GM12878 (cell line): ENCODE measurements around the gene SUPT3H. TPM values are rescaled to one million over a fixed set of nuclear protein-coding genes. Genes with fewer than 3 reads are reported as not detected.

Source experiments
- BCL11A ChIP-seq: IDR thresholded peaks from 2 replicates; pipeline ENCODE4 v1.6.1; 2011; ENCODE audit warnings: low read depth, low read length
- IKZF2 ChIP-seq, 2 experiments: fragments of 450-650 bp; IDR thresholded peaks; 2 replicates each; pipeline ENCODE4 v1.6.1; 2017; ENCODE audit warnings: mild to moderate bottlenecking in 2 of 2, moderate library complexity in 2 of 2
- MTA2 ChIP-seq: fragments of 450-650 bp; IDR thresholded peaks from 2 replicates; pipeline ENCODE4 v1.6.1; 2016; ENCODE audit warnings: low read depth, mild to moderate bottlenecking, moderate library complexity
- MYC ChIP-seq: IDR thresholded peaks from 2 replicates; pipeline ENCODE4 v1.6.1; 2011; ENCODE audit warnings: mild to moderate bottlenecking, low read length, moderate library complexity, inconsistent platforms; ENCODE audit not compliant: insufficient read depth, insufficient replicate concordance, insufficient read length, severe bottlenecking
- NR2C1 ChIP-seq: fragments of 450-650 bp; IDR thresholded peaks from 2 replicates; pipeline ENCODE4 v1.6.1; 2017; ENCODE audit warnings: antibody characterized with exemption, mild to moderate bottlenecking, moderate library complexity
- RAD21 ChIP-seq: IDR thresholded peaks from 2 replicates; pipeline ENCODE4 v1.6.1; 2011; ENCODE audit warnings: mild to moderate bottlenecking, low read depth, low read length, moderate library complexity; ENCODE audit not compliant: insufficient read depth
- SIX5 ChIP-seq: IDR thresholded peaks from 2 replicates; pipeline ENCODE4 v1.6.1; 2011; ENCODE audit warnings: mild to moderate bottlenecking, low read depth, low read length, moderate library complexity; ENCODE audit not compliant: severe bottlenecking
- SMAD1 ChIP-seq: fragments of 450-650 bp; IDR thresholded peaks from 2 replicates; pipeline ENCODE4 v1.6.1; 2018; ENCODE audit warnings: mild to moderate bottlenecking, low read depth; ENCODE audit not compliant: partially characterized antibody
- SUZ12 ChIP-seq: fragments of 200-600 bp; sonication (generic); IDR thresholded peaks from one replicate; pipeline ENCODE4 v1.6.1; 2018; ENCODE audit warnings: antibody characterized with exemption, mild to moderate bottlenecking; ENCODE audit not compliant: unreplicated experiment
- TCF12 ChIP-seq: IDR thresholded peaks from 2 replicates; pipeline ENCODE4 v1.6.1; 2011; ENCODE audit warnings: low read depth, mild to moderate bottlenecking, low read length
- WRNIP1 ChIP-seq: IDR thresholded peaks from 2 replicates; pipeline ENCODE4 v1.6.1; 2011; ENCODE audit warnings: low read depth, low read length, improper control_type of control experiment, borderline replicate concordance
- ZNF207 ChIP-seq: fragments of 450-650 bp; IDR thresholded peaks from 2 replicates; pipeline ENCODE4 v1.6.1; 2014; ENCODE audit warnings: antibody characterized with exemption, mild to moderate bottlenecking, borderline replicate concordance
- ZNF274 ChIP-seq: IDR thresholded peaks from one replicate; pipeline ENCODE4 v1.8.0; 2011; ENCODE audit not compliant: insufficient read length, insufficient read depth
- ZNF622 ChIP-seq: fragments of 450-650 bp; IDR thresholded peaks from 2 replicates; pipeline ENCODE4 v1.6.1; 2017; ENCODE audit warnings: mild to moderate bottlenecking, inconsistent platforms
- ZZZ3 ChIP-seq: IDR thresholded peaks from 2 replicates; pipeline ENCODE4 v1.6.1; 2011; ENCODE audit warnings: low read depth; ENCODE audit not compliant: control insufficient read depth, insufficient read length
- polyA plus RNA-seq, 11 experiments: library from polyadenylated mRNA; depleted of rRNA in 4 of 11; unstranded in 6 of 11; stranded (reverse) in 5 of 11; fragments of >200 nt; fragmentation: Nextera tagmentation in 4 of 11; fragmentation: Illumina TruSeq in 1 of 11; extraction: Ambion mirVana in 4 of 11; extraction: Trizol in 1 of 11; gene quantifications; 1 replicate in 1 of 11; 2 replicates in 10 of 11; pipeline versions ENCODE4 v1.2.1 to v1.2.3, GENCODE V29; 2011 to 2016; ENCODE audit warnings: inconsistent platforms in 2 of 11, missing spikeins in 2 of 11, low read depth in 1 of 11
- total RNA-seq, 4 experiments: library from RNA; depleted of rRNA in 3 of 4; stranded (reverse); fragments of >200 nt in 3 of 4; fragmentation: Illumina TruSeq in 1 of 4; extraction: Trizol in 1 of 4; gene quantifications; 2 replicates each; pipeline versions ENCODE4 v1.2.1 to v1.2.3, GENCODE V29; 2013 to 2021
- TF ChIP-seq, protein P1 (sequence below): IDR thresholded peaks from 2 replicates; pipeline ENCODE4 v1.6.1; 2011; ENCODE audit warnings: borderline replicate concordance, low read depth, mild to moderate bottlenecking, moderate library complexity, mixed read lengths, low read length; ENCODE audit not compliant: insufficient read depth; ENCODE audit errors: extremely low read length
- TF ChIP-seq, protein P2 (sequence below): fragments of 450-650 bp; IDR thresholded peaks from 2 replicates; pipeline ENCODE4 v1.6.1; 2017; ENCODE audit warnings: low read depth, mild to moderate bottlenecking, moderate library complexity
- TF ChIP-seq, protein P3 (sequence below): IDR thresholded peaks from 2 replicates; pipeline ENCODE4 v1.6.1; 2012; ENCODE audit warnings: low read depth, low read length, improper control_type of control experiment
- TF ChIP-seq, protein P4 (sequence below): IDR thresholded peaks from 2 replicates; pipeline ENCODE4 v1.6.1; 2011; ENCODE audit warnings: borderline replicate concordance, low read depth, mild to moderate bottlenecking, moderate library complexity, low read length; ENCODE audit not compliant: insufficient read depth, poor library complexity, severe bottlenecking
- TF ChIP-seq, protein P5 (sequence below): fragments of 450-650 bp; IDR thresholded peaks from 2 replicates; pipeline ENCODE4 v1.6.1; 2017; ENCODE audit warnings: mild to moderate bottlenecking, low read depth, inconsistent platforms; ENCODE audit not compliant: poor library complexity, severe bottlenecking
- TF ChIP-seq, protein P6 (sequence below): IDR thresholded peaks from 2 replicates; pipeline ENCODE4 v1.6.1; 2011; ENCODE audit warnings: low read depth, low read length, improper control_type of control experiment, borderline replicate concordance

The SUPT3H gene
- total and polyA plus RNA-seq, 10 of the 15 experiments (the other 5 are each of a cell fraction or from before 2014, with no cell fraction given) = 0.51 to 3.7 (median 2.0) TPM

DNA sequence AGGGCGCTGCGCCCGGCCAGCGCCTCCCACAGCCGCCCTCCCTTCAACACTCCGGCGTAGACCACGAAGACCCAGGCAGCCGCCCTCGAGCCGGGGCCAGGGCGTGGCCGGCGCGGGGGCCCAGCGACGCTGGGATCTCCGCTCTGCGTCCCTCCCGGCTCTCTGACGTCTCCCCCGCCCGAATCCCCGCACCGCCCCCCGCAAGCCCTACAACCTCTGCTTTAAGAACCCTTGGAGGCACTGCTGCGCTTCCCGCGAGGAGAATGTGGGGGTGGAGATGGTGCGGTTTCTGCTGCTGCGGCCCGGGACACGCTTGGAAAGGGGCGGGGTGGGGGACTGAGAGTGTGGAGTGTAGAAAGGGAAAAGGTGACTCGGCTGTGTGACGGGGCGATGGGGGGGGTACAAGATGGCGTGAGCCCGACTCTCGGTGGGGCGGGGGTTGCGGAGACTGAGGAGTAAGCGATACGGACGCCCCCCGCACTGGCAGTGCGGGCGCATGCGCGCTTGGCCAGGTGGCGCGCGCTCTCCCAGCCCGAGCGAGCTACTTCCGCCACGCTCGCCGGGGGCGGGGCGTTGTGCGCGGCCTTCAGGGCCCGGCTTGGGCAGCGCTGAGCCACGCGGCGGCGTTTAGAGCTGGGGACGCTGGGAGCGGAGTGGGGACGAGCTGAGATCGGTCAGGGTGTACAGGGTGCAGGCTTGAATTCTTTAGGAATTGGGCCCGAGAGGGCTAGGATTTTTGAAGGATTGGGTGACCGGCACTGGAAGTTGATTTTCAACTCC, at the start of gene SUPT3H (continued):
- TF ChIP-seq IKZF2 (IDR thresholded peaks at IDR 0.05) (0 out of 4 replicates have a peak, but pooled peaks of 1 of the 2 experiments have one; percentile 17), SMAD1 (no peak), ZNF622 (no peak), TCF12 (peak; percentile 59; the same call in 1 of the 2 replicates), SIX5 (no peak), MTA2 (no peak), ZNF207 (no peak), SUZ12 (no peak), MYC (no peak), WRNIP1 (0 out of 2 replicates have a peak, but pooled peaks have one; percentile 55), BCL11A (no peak), ZZZ3 (no peak), NR2C1 (no peak), ZNF274 (no peak), RAD21 (no peak)
- TF ChIP-seq, protein P1, sequence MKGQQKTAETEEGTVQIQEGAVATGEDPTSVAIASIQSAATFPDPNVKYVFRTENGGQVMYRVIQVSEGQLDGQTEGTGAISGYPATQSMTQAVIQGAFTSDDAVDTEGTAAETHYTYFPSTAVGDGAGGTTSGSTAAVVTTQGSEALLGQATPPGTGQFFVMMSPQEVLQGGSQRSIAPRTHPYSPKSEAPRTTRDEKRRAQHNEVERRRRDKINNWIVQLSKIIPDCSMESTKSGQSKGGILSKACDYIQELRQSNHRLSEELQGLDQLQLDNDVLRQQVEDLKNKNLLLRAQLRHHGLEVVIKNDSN = no peak
- TF ChIP-seq, protein P2, sequence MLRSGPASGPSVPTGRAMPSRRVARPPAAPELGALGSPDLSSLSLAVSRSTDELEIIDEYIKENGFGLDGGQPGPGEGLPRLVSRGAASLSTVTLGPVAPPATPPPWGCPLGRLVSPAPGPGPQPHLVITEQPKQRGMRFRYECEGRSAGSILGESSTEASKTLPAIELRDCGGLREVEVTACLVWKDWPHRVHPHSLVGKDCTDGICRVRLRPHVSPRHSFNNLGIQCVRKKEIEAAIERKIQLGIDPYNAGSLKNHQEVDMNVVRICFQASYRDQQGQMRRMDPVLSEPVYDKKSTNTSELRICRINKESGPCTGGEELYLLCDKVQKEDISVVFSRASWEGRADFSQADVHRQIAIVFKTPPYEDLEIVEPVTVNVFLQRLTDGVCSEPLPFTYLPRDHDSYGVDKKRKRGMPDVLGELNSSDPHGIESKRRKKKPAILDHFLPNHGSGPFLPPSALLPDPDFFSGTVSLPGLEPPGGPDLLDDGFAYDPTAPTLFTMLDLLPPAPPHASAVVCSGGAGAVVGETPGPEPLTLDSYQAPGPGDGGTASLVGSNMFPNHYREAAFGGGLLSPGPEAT = no peak
- TF ChIP-seq, protein P3, sequence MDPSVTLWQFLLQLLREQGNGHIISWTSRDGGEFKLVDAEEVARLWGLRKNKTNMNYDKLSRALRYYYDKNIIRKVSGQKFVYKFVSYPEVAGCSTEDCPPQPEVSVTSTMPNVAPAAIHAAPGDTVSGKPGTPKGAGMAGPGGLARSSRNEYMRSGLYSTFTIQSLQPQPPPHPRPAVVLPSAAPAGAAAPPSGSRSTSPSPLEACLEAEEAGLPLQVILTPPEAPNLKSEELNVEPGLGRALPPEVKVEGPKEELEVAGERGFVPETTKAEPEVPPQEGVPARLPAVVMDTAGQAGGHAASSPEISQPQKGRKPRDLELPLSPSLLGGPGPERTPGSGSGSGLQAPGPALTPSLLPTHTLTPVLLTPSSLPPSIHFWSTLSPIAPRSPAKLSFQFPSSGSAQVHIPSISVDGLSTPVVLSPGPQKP = no peak
- TF ChIP-seq, protein P4, sequence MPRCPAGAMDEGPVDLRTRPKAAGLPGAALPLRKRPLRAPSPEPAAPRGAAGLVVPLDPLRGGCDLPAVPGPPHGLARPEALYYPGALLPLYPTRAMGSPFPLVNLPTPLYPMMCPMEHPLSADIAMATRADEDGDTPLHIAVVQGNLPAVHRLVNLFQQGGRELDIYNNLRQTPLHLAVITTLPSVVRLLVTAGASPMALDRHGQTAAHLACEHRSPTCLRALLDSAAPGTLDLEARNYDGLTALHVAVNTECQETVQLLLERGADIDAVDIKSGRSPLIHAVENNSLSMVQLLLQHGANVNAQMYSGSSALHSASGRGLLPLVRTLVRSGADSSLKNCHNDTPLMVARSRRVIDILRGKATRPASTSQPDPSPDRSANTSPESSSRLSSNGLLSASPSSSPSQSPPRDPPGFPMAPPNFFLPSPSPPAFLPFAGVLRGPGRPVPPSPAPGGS = no peak
- TF ChIP-seq, protein P5, sequence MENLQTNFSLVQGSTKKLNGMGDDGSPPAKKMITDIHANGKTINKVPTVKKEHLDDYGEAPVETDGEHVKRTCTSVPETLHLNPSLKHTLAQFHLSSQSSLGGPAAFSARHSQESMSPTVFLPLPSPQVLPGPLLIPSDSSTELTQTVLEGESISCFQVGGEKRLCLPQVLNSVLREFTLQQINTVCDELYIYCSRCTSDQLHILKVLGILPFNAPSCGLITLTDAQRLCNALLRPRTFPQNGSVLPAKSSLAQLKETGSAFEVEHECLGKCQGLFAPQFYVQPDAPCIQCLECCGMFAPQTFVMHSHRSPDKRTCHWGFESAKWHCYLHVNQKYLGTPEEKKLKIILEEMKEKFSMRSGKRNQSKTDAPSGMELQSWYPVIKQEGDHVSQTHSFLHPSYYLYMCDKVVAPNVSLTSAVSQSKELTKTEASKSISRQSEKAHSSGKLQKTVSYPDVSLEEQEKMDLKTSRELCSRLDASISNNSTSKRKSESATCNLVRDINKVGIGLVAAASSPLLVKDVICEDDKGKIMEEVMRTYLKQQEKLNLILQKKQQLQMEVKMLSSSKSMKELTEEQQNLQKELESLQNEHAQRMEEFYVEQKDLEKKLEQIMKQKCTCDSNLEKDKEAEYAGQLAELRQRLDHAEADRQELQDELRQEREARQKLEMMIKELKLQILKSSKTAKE = no peak
- TF ChIP-seq, protein P6, sequence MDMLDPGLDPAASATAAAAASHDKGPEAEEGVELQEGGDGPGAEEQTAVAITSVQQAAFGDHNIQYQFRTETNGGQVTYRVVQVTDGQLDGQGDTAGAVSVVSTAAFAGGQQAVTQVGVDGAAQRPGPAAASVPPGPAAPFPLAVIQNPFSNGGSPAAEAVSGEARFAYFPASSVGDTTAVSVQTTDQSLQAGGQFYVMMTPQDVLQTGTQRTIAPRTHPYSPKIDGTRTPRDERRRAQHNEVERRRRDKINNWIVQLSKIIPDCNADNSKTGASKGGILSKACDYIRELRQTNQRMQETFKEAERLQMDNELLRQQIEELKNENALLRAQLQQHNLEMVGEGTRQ = no peak
